ENCODE data around the gene PLA2G5. TPM values are rescaled to one million over a fixed set of nuclear protein-coding genes. Genes with fewer than 3 reads are reported as not detected.
"Not testable (repeated sequence)": the region's sequence is repeated elsewhere in the genome, so short reads cannot be mapped to it uniquely, and the experiment has no call there.

The PLA2G5 gene
- total RNA-seq, 1 experiment from 2014 or later = not detected

GRCh38 chr1:20033420-20033819 is 36.6 kb upstream of the PLA2G5 start:
- H3K4me1 ChIP-seq (ENCODE audit: low read length) = no peaks in the 10 kb centered on the region
- H3K36me3 ChIP-seq (ENCODE audit: insufficient read depth, low read length) = no peaks in the 10 kb centered on the region
- no peak overlapping the region for H3K4me2 ChIP-seq (ENCODE audit: low read depth, low read length, poor library complexity, severe bottlenecking)
- H3K79me2 ChIP-seq (ENCODE audit: low read length) = no peaks in the 10 kb centered on the region
- H3K27ac ChIP-seq (ENCODE audit: low read length) = no peak overlapping the region
- H3K9ac ChIP-seq (ENCODE audit: low read length) = no peak overlapping the region
- no peaks in the 10 kb centered on the region for H3K9me2 ChIP-seq (replicated peaks; ENCODE audit: insufficient read depth, low read length)
- no peak overlapping the region for H3K4me3 ChIP-seq (ENCODE audit: low read length)
- H3K27me3 ChIP-seq (ENCODE audit: low read length) = no peaks in the 10 kb centered on the region
- no peaks in the 10 kb centered on the region; the same call in 1 of the 2 replicates for H3K9me3 ChIP-seq (ENCODE audit: low read length)
- DNase-seq = no peak
- no peak overlapping the region for H2AFZ ChIP-seq (ENCODE audit: low read length)
- H4K20me1 ChIP-seq (ENCODE audit: insufficient read depth, low read depth, low read length) = no peaks in the 10 kb centered on the region

- Histone ChIP-seq H3K27me3 (ENCODE audit: low read length) (no peaks in the 10 kb centered on the region), H3K9me3 (ENCODE audit: low read length) (no peaks in the 10 kb centered on the region; the same call in 1 of the 2 replicates), H4K20me1 (ENCODE audit: insufficient read depth, low read depth, low read length) (no peaks in the 10 kb centered on the region), H3K4me1 (ENCODE audit: low read length) (no peaks in the 10 kb centered on the region), H3K9ac (ENCODE audit: low read length) (no peak overlapping the region), H3K27ac (ENCODE audit: low read length) (no peak overlapping the region), H3K4me3 (ENCODE audit: low read length) (no peak overlapping the region), H3K9me2 (replicated peaks; ENCODE audit: insufficient read depth, low read length) (no peaks in the 10 kb centered on the region), H3K36me3 (ENCODE audit: insufficient read depth, low read length) (no peaks in the 10 kb centered on the region), H2AFZ (ENCODE audit: low read length) (no peak overlapping the region), H3K79me2 (ENCODE audit: low read length) (no peaks in the 10 kb centered on the region), H3K4me2 (ENCODE audit: low read depth, low read length, poor library complexity, severe bottlenecking) (no peak overlapping the region)
- DNase-seq = no peak
These were observed 34.9 kb upstream of the PLA2G5 start for GRCh38 chr1:20035114-20035513.

GRCh38 chr1:20037877-20038276 is 32.1 kb upstream of the PLA2G5 start:
- no peak overlapping the region for H3K27ac ChIP-seq (ENCODE audit: low read length)
- H3K9me3 ChIP-seq (ENCODE audit: low read length) = no peaks in the 10 kb centered on the region; the same call in 1 of the 2 replicates
- H2AFZ ChIP-seq (ENCODE audit: low read length) = no peak overlapping the region
- H3K9ac ChIP-seq (ENCODE audit: low read length) = no peak overlapping the region
- H3K4me2 ChIP-seq (ENCODE audit: low read depth, low read length, poor library complexity, severe bottlenecking) = no peak overlapping the region
- H4K20me1 ChIP-seq (ENCODE audit: insufficient read depth, low read depth, low read length) = no peaks in the 10 kb centered on the region
- H3K9me2 ChIP-seq (replicated peaks; ENCODE audit: insufficient read depth, low read length) = no peaks in the 10 kb centered on the region
- H3K4me3 ChIP-seq (ENCODE audit: low read length) = no peak overlapping the region
- no peak for DNase-seq
- H3K4me1 ChIP-seq (ENCODE audit: low read length) = no peaks in the 10 kb centered on the region
- no peaks in the 10 kb centered on the region for H3K79me2 ChIP-seq (ENCODE audit: low read length)
- H3K36me3 ChIP-seq (ENCODE audit: insufficient read depth, low read length) = no peaks in the 10 kb centered on the region
- H3K27me3 ChIP-seq (ENCODE audit: low read length) = no peaks in the 10 kb centered on the region

- Histone ChIP-seq H3K27me3 (ENCODE audit: low read length) (no peaks in the 10 kb centered on the region), H4K20me1 (ENCODE audit: insufficient read depth, low read depth, low read length) (no peaks in the 10 kb centered on the region)
These were observed 22.9 kb upstream of the PLA2G5 start for GRCh38 chr1:20047096-20047495.

GRCh38 chr1:20048563-20048962 is 21.4 kb upstream of the PLA2G5 start:
- no peaks in the 10 kb centered on the region for H3K36me3 ChIP-seq (ENCODE audit: insufficient read depth, low read length)
- no peaks in the 10 kb centered on the region for H3K27me3 ChIP-seq (ENCODE audit: low read length)
- H3K4me2 ChIP-seq (ENCODE audit: low read depth, low read length, poor library complexity, severe bottlenecking) = no peak overlapping the region
- no peak overlapping the region for H3K9ac ChIP-seq (ENCODE audit: low read length)
- no peak for DNase-seq
- H3K9me2 ChIP-seq (replicated peaks; ENCODE audit: insufficient read depth, low read length) = no peaks in the 10 kb centered on the region
- no peak overlapping the region for H3K27ac ChIP-seq (ENCODE audit: low read length)
- no peaks in the 10 kb centered on the region for H3K4me1 ChIP-seq (ENCODE audit: low read length)
- H4K20me1 ChIP-seq (ENCODE audit: insufficient read depth, low read depth, low read length) = no peaks in the 10 kb centered on the region
- H3K79me2 ChIP-seq (ENCODE audit: low read length) = no peaks in the 10 kb centered on the region
- 0 out of 2 replicates have a peak, but pooled peaks cover 4% of the 10 kb centered on the region for H3K9me3 ChIP-seq (ENCODE audit: low read length)
- H2AFZ ChIP-seq (ENCODE audit: low read length) = no peak overlapping the region
- no peak overlapping the region for H3K4me3 ChIP-seq (ENCODE audit: low read length)

More at GRCh38 chr1:20047096-20047495, 22.9 kb upstream of the PLA2G5 start:
- no peaks in the 10 kb centered on the region for H3K4me1 ChIP-seq (ENCODE audit: low read length)
- H3K36me3 ChIP-seq (ENCODE audit: insufficient read depth, low read length) = no peaks in the 10 kb centered on the region
- H3K4me2 ChIP-seq (ENCODE audit: low read depth, low read length, poor library complexity, severe bottlenecking) = no peak overlapping the region
- no peak overlapping the region for H3K27ac ChIP-seq (ENCODE audit: low read length)
- H3K4me3 ChIP-seq (ENCODE audit: low read length) = no peak overlapping the region
- DNase-seq = no peak
- no peaks in the 10 kb centered on the region for H3K79me2 ChIP-seq (ENCODE audit: low read length)
- 0 out of 2 replicates have a peak, but pooled peaks cover 4% of the 10 kb centered on the region for H3K9me3 ChIP-seq (ENCODE audit: low read length)
- H3K9me2 ChIP-seq (replicated peaks; ENCODE audit: insufficient read depth, low read length) = no peaks in the 10 kb centered on the region
- H3K9ac ChIP-seq (ENCODE audit: low read length) = no peak overlapping the region
- no peak overlapping the region for H2AFZ ChIP-seq (ENCODE audit: low read length)

- H3K9me3 ChIP-seq (ENCODE audit: low read length); H3K36me3 ChIP-seq (ENCODE audit: insufficient read depth, low read length); H2AFZ ChIP-seq (ENCODE audit: low read length); DNase-seq; H3K27me3 ChIP-seq (ENCODE audit: low read length); H3K9me2 ChIP-seq (replicated peaks; ENCODE audit: insufficient read depth, low read length); H4K20me1 ChIP-seq (ENCODE audit: insufficient read depth, low read depth, low read length); H3K9ac ChIP-seq (ENCODE audit: low read length); H3K4me2 ChIP-seq (ENCODE audit: low read depth, low read length, poor library complexity, severe bottlenecking); H3K79me2 ChIP-seq (ENCODE audit: low read length); H3K4me1 ChIP-seq (ENCODE audit: low read length); H3K27ac ChIP-seq (ENCODE audit: low read length); H3K4me3 ChIP-seq (ENCODE audit: low read length): not testable (repeated sequence)
These were observed 20.8 kb upstream of the PLA2G5 start for GRCh38 chr1:20049056-20049798.

GRCh38 chr1:20051218-20051829 is 18.7 kb upstream of the PLA2G5 start:
- no peaks in the 10 kb centered on the region for H3K4me1 ChIP-seq (ENCODE audit: low read length)
- no peak overlapping the region for H3K27ac ChIP-seq (ENCODE audit: low read length)
- H3K9me2 ChIP-seq (replicated peaks; ENCODE audit: insufficient read depth, low read length) = no peaks in the 10 kb centered on the region
- no peak overlapping the region for H3K4me2 ChIP-seq (ENCODE audit: low read depth, low read length, poor library complexity, severe bottlenecking)
- H3K27me3 ChIP-seq (ENCODE audit: low read length) = no peaks in the 10 kb centered on the region
- H3K4me3 ChIP-seq (ENCODE audit: low read length) = no peak overlapping the region
- H2AFZ ChIP-seq (ENCODE audit: low read length) = no peak overlapping the region
- 0 out of 2 replicates have a peak, but pooled peaks cover 4% of the 10 kb centered on the region for H3K9me3 ChIP-seq (ENCODE audit: low read length)
- H3K36me3 ChIP-seq (ENCODE audit: insufficient read depth, low read length) = no peaks in the 10 kb centered on the region
- no peak overlapping the region for H3K9ac ChIP-seq (ENCODE audit: low read length)
- peak; percentile 43 for DNase-seq
- no peaks in the 10 kb centered on the region for H4K20me1 ChIP-seq (ENCODE audit: insufficient read depth, low read depth, low read length)
- no peaks in the 10 kb centered on the region for H3K79me2 ChIP-seq (ENCODE audit: low read length)

- no peak for DNase-seq
- H3K9me3 ChIP-seq (ENCODE audit: low read length) = 0 out of 2 replicates have a peak, but pooled peaks cover 4% of the 10 kb centered on the region
- H3K9me2 ChIP-seq (replicated peaks; ENCODE audit: insufficient read depth, low read length) = no peaks in the 10 kb centered on the region
- no peaks in the 10 kb centered on the region for H3K79me2 ChIP-seq (ENCODE audit: low read length)
- no peaks in the 10 kb centered on the region for H3K36me3 ChIP-seq (ENCODE audit: insufficient read depth, low read length)
- H4K20me1 ChIP-seq (ENCODE audit: insufficient read depth, low read depth, low read length) = no peaks in the 10 kb centered on the region
- no peak overlapping the region for H2AFZ ChIP-seq (ENCODE audit: low read length)
- H3K4me3 ChIP-seq (ENCODE audit: low read length) = no peak overlapping the region
- H3K27me3 ChIP-seq (ENCODE audit: low read length) = no peaks in the 10 kb centered on the region
- H3K4me2 ChIP-seq (ENCODE audit: low read depth, low read length, poor library complexity, severe bottlenecking) = no peak overlapping the region
- H3K27ac ChIP-seq (ENCODE audit: low read length) = no peak overlapping the region
- H3K9ac ChIP-seq (ENCODE audit: low read length) = no peak overlapping the region
- no peaks in the 10 kb centered on the region for H3K4me1 ChIP-seq (ENCODE audit: low read length)
These were observed 17.6 kb upstream of the PLA2G5 start for GRCh38 chr1:20052386-20052785.
